SK-N-SH (cell line): ENCODE data around the gene RUVBL2.

Source experiments
- CHD2 ChIP-seq: fragments of 150-350 bp; IDR thresholded peaks from 2 replicates; pipeline ENCODE4 v1.6.1; 2018; ENCODE audit warnings: low read length; ENCODE audit not compliant: partially characterized antibody
- EZH2phosphoT487 ChIP-seq: fragments of 200-600 bp; sonication (generic); IDR thresholded peaks from 2 replicates; pipeline ENCODE4 v1.6.1; 2017; ENCODE audit warnings: low read depth, mixed run types, mild to moderate bottlenecking, antibody characterized with exemption, moderate library complexity, borderline replicate concordance
- GABPA ChIP-seq: IDR thresholded peaks from 2 replicates; pipeline ENCODE4 v1.4.0; 2012; ENCODE audit warnings: low read depth, mild to moderate bottlenecking
- REST ChIP-seq: IDR thresholded peaks from 2 replicates; pipeline ENCODE4 v1.6.1; 2012; ENCODE audit warnings: mild to moderate bottlenecking, low read depth, low read length, moderate library complexity
- TF ChIP-seq, protein P1 (sequence below): fragments of 200-600 bp; sonication (generic); IDR thresholded peaks from 2 replicates; pipeline ENCODE4 v1.6.1; 2017; ENCODE audit warnings: antibody characterized with exemption, mild to moderate bottlenecking, moderate library complexity
- TF ChIP-seq, protein P2 (sequence below): IDR thresholded peaks from 2 replicates; pipeline ENCODE4 v1.4.0; 2012; ENCODE audit warnings: low read depth
- TF ChIP-seq, protein P3 (sequence below): IDR thresholded peaks from 2 replicates; pipeline ENCODE4 v1.4.0; 2012; ENCODE audit warnings: low read depth, borderline replicate concordance

DNA sequence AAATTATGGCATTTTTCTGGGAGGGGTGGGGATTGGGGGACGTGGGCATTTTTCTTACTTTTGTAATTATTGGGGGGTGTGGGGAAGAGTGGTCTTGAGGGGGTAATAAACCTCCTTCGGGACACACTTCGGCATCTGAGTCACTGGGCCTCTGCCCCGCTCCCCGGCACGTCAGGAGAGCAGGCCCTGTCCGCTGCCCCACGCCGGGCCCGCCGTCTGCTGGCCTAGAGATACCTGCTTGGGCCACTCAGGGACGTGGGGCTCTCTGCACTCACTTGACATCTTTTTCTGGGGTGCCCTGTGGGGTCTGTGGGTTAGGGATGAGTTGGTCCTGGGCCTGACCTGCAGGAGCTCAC, 32.0 kb upstream of the RUVBL2 start:
- TF ChIP-seq, protein P1, sequence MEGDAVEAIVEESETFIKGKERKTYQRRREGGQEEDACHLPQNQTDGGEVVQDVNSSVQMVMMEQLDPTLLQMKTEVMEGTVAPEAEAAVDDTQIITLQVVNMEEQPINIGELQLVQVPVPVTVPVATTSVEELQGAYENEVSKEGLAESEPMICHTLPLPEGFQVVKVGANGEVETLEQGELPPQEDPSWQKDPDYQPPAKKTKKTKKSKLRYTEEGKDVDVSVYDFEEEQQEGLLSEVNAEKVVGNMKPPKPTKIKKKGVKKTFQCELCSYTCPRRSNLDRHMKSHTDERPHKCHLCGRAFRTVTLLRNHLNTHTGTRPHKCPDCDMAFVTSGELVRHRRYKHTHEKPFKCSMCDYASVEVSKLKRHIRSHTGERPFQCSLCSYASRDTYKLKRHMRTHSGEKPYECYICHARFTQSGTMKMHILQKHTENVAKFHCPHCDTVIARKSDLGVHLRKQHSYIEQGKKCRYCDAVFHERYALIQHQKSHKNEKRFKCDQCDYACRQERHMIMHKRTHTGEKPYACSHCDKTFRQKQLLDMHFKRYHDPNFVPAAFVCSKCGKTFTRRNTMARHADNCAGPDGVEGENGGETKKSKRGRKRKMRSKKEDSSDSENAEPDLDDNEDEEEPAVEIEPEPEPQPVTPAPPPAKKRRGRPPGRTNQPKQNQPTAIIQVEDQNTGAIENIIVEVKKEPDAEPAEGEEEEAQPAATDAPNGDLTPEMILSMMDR: no peak
- TF ChIP-seq, protein P2, sequence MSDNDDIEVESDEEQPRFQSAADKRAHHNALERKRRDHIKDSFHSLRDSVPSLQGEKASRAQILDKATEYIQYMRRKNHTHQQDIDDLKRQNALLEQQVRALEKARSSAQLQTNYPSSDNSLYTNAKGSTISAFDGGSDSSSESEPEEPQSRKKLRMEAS: no peak
- TF ChIP-seq, protein P3, sequence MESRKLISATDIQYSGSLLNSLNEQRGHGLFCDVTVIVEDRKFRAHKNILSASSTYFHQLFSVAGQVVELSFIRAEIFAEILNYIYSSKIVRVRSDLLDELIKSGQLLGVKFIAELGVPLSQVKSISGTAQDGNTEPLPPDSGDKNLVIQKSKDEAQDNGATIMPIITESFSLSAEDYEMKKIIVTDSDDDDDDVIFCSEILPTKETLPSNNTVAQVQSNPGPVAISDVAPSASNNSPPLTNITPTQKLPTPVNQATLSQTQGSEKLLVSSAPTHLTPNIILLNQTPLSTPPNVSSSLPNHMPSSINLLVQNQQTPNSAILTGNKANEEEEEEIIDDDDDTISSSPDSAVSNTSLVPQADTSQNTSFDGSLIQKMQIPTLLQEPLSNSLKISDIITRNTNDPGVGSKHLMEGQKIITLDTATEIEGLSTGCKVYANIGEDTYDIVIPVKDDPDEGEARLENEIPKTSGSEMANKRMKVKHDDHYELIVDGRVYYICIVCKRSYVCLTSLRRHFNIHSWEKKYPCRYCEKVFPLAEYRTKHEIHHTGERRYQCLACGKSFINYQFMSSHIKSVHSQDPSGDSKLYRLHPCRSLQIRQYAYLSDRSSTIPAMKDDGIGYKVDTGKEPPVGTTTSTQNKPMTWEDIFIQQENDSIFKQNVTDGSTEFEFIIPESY: no peak
- TF ChIP-seq REST: no peak
- no peak for TF ChIP-seq CHD2
- no peak for TF ChIP-seq EZH2phosphoT487
- TF ChIP-seq GABPA: no peak
